CMK (cell line): ENCODE measurements around the gene SMARCA4.
"Not testable (repeated sequence)": the region's sequence is repeated elsewhere in the genome, so short reads cannot be mapped to it uniquely, and the experiment has no call there.

ENCODE experiments used
- DNase-seq: peaks from one replicate; pipeline ENCODE4 v3.0.0-alpha.2; 2010; ENCODE audit warnings: low read depth

SMARCA4 gene

DNA sequence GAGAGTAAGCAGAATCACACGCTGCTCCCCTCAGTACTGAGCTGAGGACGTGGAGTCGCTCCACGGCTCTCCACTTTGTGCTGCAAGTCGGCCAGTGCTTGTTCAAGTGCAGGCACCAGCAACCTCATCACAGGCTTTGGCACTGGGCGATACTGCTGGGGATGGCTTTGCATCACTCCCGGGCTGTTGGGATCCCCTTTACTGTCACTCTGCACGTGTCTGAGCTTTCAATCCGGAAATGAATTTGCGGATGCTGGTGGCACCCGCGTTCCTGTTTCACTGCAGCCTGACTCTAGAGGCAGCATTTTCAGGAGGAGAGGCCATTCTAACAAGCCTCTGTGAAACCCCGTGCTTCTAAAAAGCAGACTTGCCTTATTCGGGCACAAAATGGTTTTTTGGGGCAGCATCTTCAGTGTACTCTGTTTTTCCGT is 19.1 kb downstream of the SMARCA4 start:
- DNase-seq: no peak

- DNase-seq: no peak
Observed at GRCh38 chr19:10981252-10981895, 20.5 kb downstream of the SMARCA4 start.

GRCh38 chr19:10983026-10983425 is 22.2 kb downstream of the SMARCA4 start:
- no peak for DNase-seq

- no peak for DNase-seq
Observed at GRCh38 chr19:10984166-10984735, 23.4 kb downstream of the SMARCA4 start.

DNA sequence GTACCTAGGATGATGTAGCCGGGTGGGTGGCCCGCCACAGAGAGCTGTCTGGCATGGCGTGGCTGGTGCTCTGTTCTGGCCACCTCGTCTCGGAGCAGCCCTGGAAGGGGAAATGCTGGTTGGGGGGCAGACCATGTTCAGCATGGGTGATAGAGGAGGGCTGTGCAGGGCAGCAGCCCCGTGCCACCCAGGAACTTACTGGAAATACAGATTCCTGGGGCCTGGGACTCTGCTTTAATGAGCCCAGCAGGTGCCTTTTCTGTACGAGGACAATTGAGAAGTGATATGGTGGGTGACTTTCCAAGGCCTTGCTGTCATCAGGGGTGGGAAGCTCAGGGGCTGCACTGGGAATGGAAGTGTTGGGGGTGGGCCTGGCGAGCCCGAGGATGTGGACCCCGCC is 24.7 kb downstream of the SMARCA4 start:
- DNase-seq: no peak

DNA sequence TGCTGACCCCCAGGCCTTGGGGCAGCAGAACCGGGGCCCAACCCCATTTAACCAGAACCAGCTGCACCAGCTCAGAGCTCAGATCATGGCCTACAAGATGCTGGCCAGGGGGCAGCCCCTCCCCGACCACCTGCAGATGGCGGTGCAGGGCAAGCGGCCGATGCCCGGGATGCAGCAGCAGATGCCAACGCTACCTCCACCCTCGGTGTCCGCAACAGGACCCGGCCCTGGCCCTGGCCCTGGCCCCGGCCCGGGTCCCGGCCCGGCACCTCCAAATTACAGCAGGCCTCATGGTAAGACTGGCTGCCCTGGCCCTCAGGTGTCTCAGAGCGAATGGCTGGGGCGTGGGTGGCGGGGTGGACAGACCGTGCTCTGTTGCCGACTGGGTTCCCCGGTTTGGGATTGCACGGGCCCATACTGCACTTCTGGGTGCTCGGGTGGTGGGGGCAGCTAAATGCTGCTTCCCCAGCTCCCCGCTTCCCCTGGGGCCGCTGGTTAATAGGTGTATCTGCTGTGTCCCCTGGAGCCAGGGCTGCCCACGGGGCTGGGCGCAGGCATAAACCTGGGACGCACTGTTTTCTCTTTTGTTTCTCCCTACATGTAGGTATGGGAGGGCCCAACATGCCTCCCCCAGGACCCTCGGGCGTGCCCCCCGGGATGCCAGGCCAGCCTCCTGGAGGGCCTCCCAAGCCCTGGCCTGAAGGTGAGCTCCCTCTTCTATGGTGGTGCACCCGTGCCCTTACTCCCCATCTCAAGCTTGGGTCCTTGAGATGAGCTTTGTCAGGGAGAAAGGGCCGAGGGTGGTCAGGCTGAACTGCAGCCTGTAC is 25.7 kb downstream of the SMARCA4 start:
- no peak for DNase-seq

DNA sequence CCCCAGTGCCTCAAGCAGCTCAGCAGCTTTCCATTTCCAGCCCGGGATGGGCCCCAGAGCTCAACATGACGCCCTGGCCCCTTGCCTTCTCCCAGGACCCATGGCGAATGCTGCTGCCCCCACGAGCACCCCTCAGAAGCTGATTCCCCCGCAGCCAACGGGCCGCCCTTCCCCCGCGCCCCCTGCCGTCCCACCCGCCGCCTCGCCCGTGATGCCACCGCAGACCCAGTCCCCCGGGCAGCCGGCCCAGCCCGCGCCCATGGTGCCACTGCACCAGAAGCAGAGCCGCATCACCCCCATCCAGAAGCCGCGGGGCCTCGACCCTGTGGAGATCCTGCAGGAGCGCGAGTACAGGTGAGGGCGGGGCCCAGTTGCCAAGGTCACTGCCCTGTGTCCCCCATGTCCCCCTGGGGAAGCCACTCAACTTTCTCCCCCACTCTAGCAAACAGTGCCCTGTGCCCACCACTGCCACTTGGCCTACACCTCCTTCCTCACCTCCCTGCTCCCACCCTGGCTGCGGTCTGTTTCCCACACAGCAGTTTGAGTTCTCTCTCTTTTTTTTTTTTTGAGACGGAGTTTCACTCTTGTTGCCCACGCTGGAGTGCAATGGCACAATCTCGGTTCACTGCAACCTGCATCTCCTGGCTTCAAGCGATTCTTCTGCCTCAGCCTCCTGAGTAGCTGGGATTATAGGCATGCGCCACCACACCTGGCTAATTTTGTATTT is 26.9 kb downstream of the SMARCA4 start:
- no peak for DNase-seq

- no peak for DNase-seq
Observed at GRCh38 chr19:10988380-10988779, 27.6 kb downstream of the SMARCA4 start.

DNA sequence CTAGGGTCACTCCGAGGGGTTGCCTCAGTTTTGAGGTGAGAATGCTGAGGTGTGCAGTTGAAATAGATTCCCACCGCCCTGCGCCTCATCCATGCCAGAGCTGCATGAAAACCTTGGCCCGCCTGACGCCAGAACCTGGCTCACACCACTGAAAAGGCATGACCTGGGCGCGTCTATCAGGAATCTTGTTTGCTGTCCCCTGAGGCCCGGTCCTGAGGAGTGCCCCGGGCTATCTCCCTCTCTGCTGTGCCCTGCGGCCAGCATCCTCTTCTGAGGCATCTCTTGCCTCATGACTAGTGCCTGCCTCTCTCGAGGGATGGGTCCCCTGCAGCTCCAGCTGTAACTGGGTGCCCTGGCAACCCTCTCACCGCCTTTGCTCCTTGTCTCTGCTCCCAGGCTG is 28.1 kb downstream of the SMARCA4 start:
- no peak for DNase-seq

DNA sequence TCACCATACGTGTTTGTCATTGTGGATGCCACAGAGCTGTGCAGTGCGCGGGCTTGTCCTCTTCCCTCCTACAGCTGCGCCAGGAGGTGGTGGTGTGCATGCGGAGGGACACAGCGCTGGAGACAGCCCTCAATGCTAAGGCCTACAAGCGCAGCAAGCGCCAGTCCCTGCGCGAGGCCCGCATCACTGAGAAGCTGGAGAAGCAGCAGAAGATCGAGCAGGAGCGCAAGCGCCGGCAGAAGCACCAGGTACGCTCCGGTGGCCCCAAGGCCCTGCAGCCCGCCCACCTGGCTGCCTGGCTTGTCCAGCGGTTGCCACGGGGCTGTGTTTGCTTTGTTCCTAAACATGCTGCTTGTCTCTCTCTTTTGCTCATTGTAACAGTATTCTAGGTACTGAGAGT is 30.2 kb downstream of the SMARCA4 start:
- no peak for DNase-seq

GRCh38 chr19:10991521-10992081 is 30.8 kb downstream of the SMARCA4 start:
- no peak for DNase-seq

DNA sequence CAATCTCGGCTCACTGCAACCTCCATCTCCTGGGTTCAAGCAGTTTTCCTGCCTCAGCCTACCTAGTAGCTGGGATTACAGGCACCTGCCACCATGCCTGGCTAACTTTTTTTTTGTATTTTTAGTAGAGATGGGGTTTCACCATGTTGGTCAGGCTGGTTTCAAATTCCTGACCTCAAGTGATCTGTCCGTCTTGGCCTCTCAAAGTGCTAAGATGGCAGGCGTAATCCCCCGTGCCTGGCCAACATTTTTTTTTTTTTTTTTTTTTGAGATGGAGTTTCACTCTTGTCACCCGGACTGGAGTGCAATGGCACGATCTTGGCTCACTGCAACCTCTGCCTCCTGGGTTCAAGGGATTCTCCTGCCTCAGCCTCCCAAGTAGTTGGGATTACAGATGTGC is 31.3 kb downstream of the SMARCA4 start:
- not testable (repeated sequence) for DNase-seq

GRCh38 chr19:10995926-10996600 is 35.2 kb downstream of the SMARCA4 start:
- DNase-seq: no peak

DNA sequence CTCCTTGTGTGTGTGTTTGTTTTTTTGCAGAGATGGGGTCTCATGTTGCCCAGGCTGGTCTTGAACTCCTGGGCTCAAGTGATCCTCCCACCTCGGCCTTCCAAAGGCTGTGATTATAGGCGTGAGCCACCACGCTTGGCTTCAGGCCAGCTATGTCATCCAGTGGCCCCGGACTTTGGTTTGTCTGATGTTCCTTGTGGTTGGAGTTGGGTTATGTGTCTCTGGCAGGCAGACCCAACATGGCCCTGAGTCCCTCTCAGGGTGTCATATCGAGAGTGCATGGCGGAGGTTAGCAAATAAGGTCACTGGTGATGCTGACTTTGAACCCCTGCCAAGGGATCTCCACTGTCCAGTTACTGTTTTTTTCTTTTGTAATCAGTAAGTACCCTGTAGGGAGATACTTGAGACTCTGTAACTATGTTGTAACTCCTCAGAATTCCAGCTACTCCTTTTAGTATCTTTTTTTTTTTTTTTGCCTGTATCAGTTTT is 37.3 kb downstream of the SMARCA4 start:
- DNase-seq: no peak

DNA sequence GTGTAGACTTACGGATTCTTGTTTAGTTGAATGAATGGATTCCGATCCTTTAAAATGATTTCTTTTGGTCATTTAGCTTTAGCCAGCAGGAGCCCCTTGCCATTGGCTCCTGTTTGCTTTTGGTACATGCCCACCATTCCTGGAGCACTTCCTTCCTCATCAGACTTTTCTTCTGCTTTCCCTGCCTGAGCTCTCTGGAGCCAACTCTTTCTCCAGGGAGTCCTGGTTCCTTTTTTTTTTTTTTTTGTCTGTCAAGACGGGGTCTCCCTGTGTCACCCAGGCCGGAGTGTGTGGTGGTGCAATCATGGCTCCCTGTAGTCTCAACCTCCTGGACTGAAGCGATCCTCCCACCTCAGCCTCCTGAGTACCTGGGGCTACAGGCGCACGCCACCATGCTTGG is 37.8 kb downstream of the SMARCA4 start:
- DNase-seq: no peak

- DNase-seq: no peak
Observed at GRCh38 chr19:11005521-11005920, 44.7 kb downstream of the SMARCA4 start.

GRCh38 chr19:11007385-11007784 is 46.6 kb downstream of the SMARCA4 start:
- no peak for DNase-seq

GRCh38 chr19:11007962-11008532 is 47.2 kb downstream of the SMARCA4 start:
- DNase-seq: no peak

GRCh38 chr19:11010041-11010440 is 49.2 kb downstream of the SMARCA4 start:
- DNase-seq: no peak

GRCh38 chr19:11012507-11012906 is 51.7 kb downstream of the SMARCA4 start:
- no peak for DNase-seq

DNA sequence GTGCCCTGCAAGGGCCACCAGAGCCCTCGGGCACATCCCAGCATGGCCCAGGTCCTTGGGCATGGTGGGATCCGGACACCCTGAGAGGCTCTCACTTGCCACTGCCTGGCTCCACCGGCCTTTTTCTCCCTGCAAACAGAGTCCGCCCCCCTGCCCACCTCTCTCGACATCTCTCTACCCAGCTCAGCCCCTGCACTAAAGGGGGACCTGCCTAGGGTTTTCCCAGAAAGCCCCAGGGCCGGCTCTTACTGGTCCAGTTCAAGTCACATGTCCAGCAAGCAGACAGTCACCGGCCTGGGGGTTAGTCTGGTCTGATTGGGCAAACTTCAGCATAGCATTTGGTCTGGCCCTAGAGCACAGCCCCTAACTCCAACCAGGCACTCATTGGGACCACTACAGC is 52.9 kb downstream of the SMARCA4 start:
- DNase-seq: no peak
